Measurements from ENCODE around the gene MLNR. TPM values are rescaled to one million over a fixed set of nuclear protein-coding genes. Genes with fewer than 3 reads are reported as not detected.

Gene MLNR
- total RNA-seq, 1 donor from 2014 or later: not detected

DNA sequence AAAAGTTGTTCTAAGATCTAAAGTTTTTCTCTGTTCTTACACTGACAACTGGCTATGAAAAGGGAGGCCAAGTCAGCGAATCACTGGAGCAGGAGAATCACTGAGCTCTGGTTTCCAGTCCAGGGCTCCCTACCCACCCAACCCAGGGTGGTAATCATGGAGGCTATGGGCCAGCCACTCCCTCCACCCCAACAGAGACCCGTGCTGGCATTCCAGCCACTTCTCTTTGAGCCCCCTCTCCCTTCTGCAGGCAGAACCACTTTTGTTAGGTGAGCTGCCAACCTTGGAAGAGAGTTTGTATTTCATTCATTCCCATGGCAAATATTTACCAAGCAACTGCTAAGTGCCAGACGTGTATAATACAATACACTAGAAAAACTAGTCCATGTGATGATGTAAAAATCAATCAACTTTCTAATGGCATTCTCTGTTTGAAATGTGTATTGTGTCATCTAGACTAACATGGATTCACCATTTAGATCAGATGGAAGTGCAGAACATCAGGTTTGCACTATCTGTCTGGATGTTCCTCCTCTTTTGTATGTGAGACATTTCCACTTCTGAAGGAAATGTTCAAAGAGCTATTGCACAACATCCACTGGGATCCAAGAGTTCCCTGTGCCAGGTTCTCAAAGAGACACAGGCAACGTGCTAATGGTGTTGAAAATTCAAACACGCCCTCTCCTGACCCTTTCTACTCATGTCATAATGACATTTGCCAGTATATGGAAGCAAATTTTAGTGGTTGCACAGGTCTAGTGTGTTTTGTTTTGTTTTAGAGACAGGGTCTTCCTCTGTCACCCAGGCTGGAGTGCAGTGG is 5.3 kb downstream of the MLNR start:
- FAIRE-seq (no peak), DNase-seq (ENCODE audit: low spot score in 2 of 2) (no peak)

DNA sequence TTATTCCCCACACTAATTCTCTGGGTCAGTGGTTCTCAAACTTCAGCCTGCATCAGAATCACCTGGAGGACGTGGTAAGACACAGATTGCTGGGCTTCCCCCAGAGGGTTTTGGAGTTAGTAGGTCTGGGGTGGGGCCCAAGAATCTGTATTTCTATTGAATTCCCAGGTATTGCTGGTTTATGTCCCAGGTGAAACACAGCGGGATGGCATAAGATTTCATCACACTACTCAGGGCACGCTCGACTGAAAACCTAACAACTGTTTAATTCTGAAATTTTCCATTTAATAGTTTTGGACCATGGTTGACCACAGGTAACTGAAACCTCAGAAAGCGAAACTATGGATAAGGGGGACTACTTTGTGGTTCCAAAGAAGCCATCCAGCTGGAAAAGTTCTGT is 6.5 kb downstream of the MLNR start:
- DNase-seq (ENCODE audit: low spot score in 2 of 2) (no peak), FAIRE-seq (no peak)

DNA sequence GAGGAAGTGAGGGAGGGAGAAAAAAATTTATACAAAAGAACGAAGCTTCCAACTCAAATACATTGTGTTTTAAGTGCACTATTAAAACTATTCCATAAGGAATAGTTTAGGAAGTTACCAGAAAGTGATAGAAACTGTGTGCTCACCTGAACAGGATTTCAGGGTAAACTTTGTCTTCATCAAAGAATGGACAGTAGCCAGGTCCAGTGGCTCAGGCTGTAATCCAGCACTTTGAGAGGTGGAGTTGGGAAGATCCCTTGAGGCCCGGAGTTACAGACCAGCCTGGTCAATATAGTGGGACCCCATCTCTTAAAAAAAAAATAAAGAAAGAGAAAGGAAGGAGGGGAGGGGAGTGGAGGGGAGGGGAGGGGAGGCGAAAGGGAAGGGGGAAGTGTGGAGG is 14.6 kb downstream of the MLNR start:
- no peak for FAIRE-seq
- DNase-seq (ENCODE audit: low spot score in 2 of 2): no peak

DNA sequence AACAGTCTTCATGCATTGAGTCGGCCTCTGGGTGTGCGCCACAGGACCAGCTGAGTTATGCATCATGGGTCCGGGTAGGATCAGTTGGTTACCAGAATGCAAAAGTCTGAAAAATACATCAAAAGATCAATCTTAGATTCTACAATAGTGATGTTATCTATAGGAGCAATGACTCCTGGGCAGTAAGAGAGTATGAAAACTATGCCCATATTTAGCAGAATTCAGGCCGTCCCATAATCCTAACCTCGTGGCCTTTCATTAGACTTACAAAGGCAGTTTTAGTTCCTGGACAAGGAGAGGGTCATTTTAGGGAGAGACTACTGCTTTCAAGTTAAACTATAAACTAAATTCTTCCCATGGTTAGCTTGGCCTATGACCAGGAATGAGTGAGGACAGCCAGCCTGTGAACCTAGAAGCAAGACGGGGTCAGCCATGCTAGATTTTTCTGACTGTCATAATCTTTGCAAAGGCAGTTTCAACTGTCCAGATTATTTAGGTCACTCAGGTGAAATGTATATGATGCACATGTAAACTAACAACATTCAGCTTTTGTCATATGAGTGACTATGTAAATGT is 15.8 kb downstream of the MLNR start:
- FAIRE-seq (no peak), DNase-seq (ENCODE audit: low spot score in 2 of 2) (no peak)

DNA sequence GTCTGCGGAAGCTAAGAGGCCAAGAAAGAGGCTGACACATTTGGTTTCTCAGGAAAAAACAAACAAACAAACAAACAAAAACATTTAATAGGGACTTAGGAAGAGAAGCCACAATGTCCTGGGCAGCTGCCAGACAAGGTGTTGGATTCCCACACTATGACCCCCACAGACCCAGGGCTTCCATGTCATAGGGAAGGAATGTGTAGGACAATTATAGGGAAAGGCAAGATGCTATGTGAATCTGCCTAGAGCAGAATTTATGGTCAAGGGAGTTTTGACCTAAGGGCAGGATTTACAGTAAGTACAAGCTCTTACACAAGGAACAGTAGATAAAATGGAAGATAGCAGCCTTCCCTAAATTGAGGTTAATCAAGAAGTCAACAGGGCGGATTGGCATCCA is 18.5 kb downstream of the MLNR start:
- FAIRE-seq (no peak), DNase-seq (ENCODE audit: low spot score in 2 of 2) (no peak)

DNA sequence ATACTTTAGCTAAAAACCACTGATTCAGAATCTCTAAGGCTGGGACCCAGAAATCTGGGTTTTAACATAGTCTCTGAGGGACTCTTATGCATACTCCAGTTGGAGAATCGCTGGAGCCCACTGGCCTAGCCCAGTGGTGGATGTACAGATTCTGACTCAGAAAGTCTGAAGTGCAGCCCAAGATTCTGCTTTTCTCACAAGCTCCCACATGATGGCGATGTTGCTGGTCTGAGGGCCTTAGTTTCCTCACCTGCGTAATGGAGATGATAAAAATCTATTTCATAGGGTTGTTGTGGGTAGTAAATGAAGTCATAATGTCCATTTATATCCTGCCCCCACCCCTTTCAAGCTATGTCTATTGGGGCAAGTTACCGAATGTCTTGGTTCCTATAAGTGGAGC is 19.9 kb downstream of the MLNR start:
- no peak for FAIRE-seq
- no peak for DNase-seq (ENCODE audit: low spot score in 2 of 2)

DNA sequence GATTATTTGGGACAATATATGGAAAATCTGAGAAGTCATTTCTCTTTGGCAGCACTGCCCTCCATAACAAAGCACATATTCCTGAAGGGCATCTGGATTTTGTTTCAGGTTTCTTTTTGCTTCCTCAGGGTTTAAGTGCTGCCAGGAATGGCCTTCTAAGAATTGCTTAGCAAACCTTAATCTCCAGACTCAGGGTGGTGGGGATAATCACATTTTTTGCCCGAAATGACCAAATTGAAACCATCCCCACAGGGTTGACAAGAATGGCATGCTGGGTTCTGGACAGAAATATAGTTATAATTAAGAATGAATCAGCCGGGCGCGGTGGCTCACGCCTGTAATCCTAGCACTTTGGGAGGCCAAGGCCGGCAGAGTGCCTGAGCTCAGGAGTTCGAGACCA is 21.2 kb downstream of the MLNR start:
- FAIRE-seq: no peak

DNA sequence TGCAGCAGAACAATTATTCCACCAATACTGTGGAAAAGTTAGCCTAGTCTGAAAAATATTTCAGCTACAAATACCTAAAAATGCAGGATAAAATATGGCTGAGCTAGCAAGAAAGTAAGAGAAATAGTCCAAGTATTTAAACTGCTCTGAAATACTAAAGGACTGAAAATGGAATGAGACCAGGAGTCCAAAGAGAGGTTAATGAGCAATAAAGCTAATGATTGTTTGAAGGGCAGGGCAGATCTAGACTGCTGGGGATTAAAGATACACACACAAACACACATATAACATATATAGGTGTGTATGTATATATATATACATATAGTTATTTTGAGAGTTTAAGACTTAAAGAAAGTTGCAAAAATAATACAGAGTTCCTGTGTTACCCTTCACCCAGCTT is 25.0 kb downstream of the MLNR start:
- no peak for DNase-seq (ENCODE audit: low spot score in 2 of 2)
- no peak for FAIRE-seq

More for the DNA sequence above, 21.2 kb downstream of the MLNR start:
- no peak for DNase-seq (ENCODE audit: low spot score in 2 of 2)

DNA sequence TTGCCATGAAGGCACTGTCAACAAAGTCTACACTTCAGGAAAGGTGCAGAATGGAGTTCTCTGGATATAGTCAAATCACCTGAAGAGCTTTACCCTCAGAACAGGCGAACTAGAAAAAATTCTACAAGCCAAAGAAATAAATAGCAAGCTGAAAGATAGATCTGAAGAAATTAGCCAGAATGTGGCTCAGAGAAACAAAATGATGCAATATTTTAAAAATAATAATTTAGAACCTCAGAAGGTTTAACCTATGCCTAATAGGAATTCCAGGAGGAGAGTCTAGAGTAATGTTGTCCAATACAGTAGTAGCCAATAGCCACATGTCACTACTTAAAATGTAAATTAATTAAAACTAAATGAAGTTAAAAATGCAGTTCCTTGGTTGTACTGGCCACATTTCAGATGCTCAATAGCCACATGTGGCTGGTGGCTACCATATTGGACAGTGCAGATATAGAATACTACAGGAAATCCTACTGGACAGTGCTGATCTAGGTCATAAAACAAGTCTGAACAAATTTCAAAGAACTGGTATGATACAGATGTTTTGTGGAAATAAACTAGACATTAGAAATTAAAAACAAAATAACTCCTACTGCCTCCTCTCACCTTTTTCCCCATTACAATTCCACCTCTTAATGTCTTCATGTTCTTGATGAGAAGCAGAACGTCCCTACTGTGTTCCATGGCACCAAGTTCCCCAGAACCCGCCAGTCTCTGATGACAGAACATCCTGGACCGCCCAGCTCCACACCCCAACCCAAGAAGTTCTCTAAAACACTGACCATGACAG is 26.9 kb downstream of the MLNR start:
- DNase-seq (ENCODE audit: low spot score in 2 of 2) (no peak), FAIRE-seq (no peak)

DNA sequence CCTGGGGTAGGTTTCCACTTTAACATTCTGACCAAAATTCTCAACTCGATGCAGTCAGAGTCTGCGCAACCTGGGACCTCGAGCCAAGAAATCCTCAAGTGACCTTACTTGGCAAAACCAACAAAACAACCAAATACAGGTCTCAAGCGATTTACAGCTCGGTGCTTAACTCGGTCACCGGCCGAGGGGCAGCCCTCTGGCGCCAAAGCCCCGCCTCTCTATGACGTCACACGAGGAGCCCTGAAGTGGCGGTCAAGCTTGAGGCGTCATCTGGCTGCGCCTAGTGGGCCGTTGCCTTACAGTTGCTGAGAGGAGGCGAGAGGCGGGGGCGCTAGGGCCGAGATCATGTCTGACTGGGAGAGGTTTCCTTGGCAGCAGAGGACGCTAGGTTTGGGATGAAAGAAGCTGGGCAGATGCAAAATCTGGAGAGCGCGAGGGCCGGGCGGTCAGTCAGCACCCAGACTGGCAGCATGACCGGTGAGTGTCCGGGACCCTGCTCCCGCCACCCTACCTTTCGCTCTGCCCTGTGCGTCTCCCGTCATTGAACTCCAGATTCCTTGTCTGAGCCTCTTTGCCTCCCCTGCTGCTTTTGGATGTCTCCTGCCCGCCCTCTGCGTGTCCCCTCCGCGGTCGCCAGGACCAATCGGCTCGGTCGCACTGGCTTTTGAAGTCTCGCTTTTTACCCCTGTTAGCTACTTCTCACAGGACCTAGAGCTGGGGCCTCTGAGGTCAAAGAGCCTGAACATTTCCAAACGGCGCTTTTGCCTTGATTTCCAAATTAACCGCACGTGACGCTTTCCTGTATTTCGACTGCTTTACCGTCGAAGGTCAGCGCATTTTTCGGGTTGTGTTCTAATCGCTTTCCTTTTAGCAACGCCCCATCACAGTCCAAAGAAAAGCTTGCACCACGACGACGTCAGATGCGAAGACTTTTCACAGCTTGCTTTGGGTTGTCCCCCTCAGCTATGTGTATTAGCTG is 27.8 kb downstream of the MLNR start, which contains the start of gene CDADC1:
Gene CDADC1, plus strand, starts transcription at position 283 of the 979 bp plus-strand sequence. Its CDS starts 113 bp downstream, at position 396.
- FAIRE-seq: peak; percentile 10
- peak; percentile 66 to 91 for DNase-seq (ENCODE audit: low spot score in 2 of 2)

DNA sequence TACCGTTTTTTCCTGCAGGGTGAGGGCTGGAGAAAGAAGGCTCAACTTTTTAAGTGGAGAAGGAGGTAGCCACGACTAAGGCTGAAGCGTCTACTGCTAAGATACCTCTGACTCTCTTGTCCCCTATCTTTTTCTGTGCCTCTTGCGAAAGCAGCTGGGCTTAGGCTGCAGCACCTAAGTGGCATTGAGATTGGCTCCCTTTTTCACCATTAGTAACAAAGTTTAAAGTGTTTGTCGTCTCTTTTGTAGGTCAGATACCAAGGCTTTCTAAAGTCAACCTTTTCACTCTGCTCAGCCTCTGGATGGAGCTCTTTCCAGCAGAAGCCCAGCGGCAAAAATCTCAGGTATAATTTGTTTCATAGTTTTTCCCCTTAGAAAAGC is 28.5 kb downstream of the MLNR start:
- DNase-seq (ENCODE audit: low spot score in 2 of 2): no peak
- FAIRE-seq: no peak

DNA sequence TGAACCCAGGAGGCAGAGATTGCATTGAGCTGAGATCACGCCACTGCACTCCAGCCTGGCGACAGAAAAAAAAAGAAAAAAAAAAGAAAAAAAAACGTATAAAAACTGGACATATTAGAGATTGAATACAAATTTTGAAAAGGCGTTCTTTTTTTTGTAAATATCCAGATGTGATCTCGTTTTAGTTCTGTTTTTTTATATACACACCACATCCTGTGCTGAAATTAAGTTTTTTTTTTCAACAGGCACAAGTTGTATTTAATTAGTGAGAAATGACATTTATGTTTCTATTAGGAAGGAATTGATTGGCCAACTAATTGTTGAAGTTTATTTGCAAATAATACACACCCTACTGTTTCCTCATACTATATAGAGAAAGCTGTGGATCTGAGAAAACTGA is 31.2 kb downstream of the MLNR start:
- FAIRE-seq: no peak

DNA sequence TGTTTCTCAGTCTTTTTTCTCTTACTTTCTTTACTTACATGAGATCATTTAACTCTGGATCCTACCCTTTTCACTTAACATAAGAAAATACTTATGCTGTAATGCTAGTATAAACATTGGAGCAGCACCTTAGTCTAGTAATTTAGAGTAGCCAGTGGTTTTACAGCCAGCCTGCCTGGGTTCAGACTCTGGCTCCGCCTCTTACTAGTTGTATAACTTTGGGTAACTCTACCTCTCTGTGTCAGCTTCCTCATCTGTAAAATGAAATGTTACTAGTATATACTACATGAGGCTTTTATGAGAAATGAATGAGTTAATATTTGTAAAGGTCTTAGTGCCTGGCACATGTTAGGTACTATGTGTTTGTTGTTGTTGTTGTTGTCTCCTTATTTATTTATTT is 33.2 kb downstream of the MLNR start:
- FAIRE-seq: no peak

More for the DNA sequence above, 31.2 kb downstream of the MLNR start:
- no peak for DNase-seq (ENCODE audit: low spot score in 2 of 2)

DNA sequence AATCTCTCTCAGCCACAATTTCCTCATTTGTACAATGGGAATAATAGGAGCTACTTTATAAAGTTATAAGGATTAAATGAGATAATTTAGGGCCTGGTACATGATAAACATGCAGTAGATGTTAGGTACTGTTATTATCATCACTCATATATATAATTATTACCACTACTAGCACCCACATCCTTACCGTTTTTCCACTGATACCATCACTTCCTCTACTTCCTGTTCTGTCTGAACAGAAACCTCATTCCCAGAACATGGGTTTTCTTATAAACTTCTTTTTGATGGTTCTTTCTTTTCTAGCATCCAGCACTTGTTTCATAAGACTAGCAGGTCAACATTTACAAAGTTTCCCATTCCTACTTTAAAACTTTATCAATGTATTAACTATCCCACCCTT is 33.9 kb downstream of the MLNR start:
- DNase-seq (ENCODE audit: low spot score in 2 of 2) (no peak), FAIRE-seq (no peak)

More for the DNA sequence above, 33.2 kb downstream of the MLNR start:
- no peak for DNase-seq (ENCODE audit: low spot score in 2 of 2)

DNA sequence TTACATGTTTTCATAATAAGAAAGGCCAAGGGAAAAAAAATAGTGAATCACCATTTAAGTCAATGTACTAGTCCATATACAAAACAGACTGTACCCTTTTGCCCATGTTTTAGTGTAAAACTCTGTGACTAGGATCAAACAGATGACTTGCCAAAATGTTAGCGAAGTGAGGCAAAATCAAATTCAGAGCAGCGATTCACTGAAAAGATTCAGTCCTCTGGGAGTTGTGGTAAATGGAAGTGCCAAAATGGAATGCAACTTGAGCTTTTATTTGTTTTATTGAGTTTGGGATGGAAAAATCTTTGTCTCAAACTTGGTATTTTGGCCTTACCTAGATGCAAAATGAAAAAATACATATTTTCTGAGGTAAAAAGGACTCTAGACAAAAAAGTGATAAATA is 36.7 kb downstream of the MLNR start:
- DNase-seq (ENCODE audit: low spot score in 2 of 2) (no peak), FAIRE-seq (no peak)

DNA sequence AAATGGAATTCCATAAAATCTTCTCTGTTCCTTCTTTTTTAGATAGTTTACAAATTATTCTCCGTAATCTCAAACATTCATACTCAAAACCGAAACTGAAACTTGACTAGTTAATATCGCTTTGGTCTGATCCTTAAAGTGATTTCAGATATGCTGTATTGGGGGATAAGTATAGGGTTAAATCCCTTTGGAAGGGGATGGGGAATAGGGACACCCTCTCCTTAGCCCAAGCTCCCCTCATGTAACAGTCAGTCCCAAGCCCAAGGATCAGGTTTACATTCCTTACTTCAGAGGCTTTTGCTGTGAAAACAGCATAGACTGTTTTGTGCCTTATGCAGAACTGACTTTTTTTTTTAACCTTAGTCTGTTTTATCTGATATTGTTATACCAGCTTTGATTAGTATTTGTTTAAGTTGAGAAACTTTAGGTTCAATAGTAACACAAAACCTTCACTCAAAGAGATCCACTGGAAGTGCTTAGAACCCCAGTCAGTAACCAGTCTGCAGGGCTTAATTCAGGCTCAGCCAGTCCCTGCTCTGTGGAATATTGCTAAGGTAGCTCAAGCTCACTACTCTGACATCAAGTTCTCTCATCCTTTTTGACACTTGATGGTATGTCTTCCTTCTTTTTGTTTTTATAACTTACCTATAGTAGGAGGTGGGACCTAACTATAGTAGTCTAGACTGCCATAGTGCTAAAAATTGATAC is 38.1 kb downstream of the MLNR start:
- DNase-seq (ENCODE audit: low spot score in 2 of 2) (no peak), FAIRE-seq (no peak)

DNA sequence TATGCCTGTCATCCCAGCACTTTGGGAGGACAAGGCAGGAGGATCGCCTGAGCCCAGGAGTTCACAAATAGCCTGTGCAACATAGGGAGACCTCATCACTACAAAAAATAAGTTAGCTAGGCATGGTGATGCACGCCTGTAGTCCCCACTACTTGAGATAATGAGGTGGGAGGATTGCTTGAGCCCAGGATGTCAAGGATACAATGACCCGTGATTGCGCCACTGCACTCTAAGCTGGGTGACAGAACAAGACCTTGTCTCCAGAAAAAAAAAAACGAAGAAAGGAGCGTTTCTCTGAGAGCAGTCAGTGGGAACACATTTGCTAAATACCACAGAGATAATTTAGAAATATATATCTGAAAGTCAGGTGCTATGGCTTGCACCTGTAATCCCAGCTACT is 39.4 kb downstream of the MLNR start:
- DNase-seq (ENCODE audit: low spot score in 2 of 2) (no peak), FAIRE-seq (no peak)

DNA sequence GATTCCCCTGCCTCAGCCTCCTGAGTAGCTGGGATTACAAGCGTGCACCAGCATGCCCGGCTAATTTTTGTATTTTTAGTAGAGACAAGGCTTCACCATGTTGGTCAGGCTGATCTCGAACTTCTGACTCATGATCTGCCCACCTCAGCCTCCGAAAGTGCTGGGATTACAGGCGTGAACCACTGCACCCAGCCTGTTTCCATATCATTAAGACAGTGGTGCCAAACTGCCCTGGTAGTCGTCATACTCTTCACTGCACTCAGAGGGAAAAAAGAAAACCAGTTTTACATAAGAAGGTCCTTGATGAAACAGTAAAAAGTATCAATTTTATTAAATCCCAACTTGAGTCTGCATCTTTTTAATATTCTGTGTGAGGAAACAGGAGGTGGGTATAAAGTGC is 42.5 kb downstream of the MLNR start:
- no peak for FAIRE-seq
- no peak for DNase-seq (ENCODE audit: low spot score in 2 of 2)

DNA sequence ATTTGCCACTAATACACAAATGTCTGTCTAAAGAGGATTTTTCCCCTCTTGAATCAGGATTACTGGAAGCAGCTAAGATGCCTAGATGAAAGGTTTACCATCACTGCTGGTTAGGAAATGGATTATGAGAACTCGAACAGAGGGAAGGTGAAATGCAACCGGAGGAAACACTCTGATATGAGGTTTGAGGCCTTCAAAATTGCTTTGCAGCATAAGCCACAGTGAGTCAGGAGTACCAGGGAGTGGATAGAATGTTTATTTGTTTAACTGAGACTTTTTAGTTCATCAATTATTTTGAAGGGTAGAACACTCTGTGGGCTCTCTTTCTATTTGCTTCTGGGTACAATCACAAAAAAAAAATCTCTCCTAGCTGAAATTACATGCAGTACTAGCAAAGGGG is 45.7 kb downstream of the MLNR start:
- FAIRE-seq (no peak), DNase-seq (ENCODE audit: low spot score in 2 of 2) (no peak)

DNA sequence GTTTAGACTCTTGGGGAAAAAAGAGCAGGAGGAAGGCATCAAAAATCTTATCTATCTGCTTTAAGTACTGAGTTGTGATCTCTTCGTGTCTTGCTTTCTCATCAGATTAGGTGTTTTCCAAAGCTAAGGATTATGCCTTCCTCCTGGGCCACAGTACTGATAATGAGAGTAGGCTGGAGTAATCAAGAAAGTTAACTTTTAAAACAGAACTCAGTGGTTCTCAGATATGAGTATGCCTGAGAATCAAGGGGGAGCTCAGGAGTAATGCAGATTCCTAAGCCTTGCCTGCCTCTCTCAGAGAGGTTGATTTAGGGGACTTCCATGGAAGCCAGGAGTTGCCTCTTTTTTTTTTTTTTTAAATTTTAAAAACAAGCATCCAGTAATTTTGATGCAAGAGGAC is 51.1 kb downstream of the MLNR start:
- DNase-seq (ENCODE audit: low spot score in 2 of 2): no peak
- FAIRE-seq: no peak
